Right atrium auricular region (tissue), 2 donors: Measurements from ENCODE around the gene PTGER1. TPM values are rescaled to one million over a fixed set of nuclear protein-coding genes. Genes with fewer than 3 reads are reported as not detected.
A peak's percentile ranks its signal among the peaks of the same experiment; 100 is the strongest.

Experiments
- DNase-seq: peaks from one replicate; pipeline ENCODE4 v3.0.0-alpha.2; 2019; ENCODE audit warnings: low spot score
- H3K27ac ChIP-seq, 2 donors: fragments of 200-600 bp; sonication (generic); 1 replicate in 1 of 2; 2 replicates in 1 of 2; pipeline ENCODE4 v1.5.1; 2016 to 2019
- H3K27me3 ChIP-seq, 2 donors: fragments of 200-600 bp; sonication (generic); one replicate each; pipeline versions ENCODE4 v1.5.1 to v1.6.0; 2017 to 2019
- H3K36me3 ChIP-seq: fragments of 200-600 bp; sonication (generic); one replicate; pipeline ENCODE4 v1.5.1; 2016
- H3K4me1 ChIP-seq, 2 donors: fragments of 200-600 bp; sonication (generic); one replicate each; pipeline versions ENCODE4 v1.5.1 to v1.6.0; 2017 to 2019
- H3K4me3 ChIP-seq, 2 donors: fragments of 200-600 bp; sonication (generic); 1 replicate in 1 of 2; 2 replicates in 1 of 2; pipeline ENCODE4 v1.5.1; 2017 to 2019; ENCODE audit warnings: mild to moderate bottlenecking in 1 of 2, moderate library complexity in 1 of 2
- H3K9me3 ChIP-seq, 2 donors: fragments of 200-600 bp; sonication (generic); one replicate each; pipeline ENCODE4 v1.5.1; 2019
- CTCF ChIP-seq, 2 donors: fragments of 200-600 bp; sonication (generic); IDR thresholded peaks; one replicate each; pipeline ENCODE4 v1.5.1; 2019; ENCODE audit warnings: antibody characterized with exemption in 2 of 2
- total RNA-seq, 2 donors: library from RNA; depleted of rRNA; stranded (reverse); fragments of >200 nt; gene quantifications; one replicate each; pipeline ENCODE4 v1.1.0, GENCODE V29; 2016

Gene PTGER1
- total RNA-seq, 2 donors from 2014 or later, result not detected

DNA sequence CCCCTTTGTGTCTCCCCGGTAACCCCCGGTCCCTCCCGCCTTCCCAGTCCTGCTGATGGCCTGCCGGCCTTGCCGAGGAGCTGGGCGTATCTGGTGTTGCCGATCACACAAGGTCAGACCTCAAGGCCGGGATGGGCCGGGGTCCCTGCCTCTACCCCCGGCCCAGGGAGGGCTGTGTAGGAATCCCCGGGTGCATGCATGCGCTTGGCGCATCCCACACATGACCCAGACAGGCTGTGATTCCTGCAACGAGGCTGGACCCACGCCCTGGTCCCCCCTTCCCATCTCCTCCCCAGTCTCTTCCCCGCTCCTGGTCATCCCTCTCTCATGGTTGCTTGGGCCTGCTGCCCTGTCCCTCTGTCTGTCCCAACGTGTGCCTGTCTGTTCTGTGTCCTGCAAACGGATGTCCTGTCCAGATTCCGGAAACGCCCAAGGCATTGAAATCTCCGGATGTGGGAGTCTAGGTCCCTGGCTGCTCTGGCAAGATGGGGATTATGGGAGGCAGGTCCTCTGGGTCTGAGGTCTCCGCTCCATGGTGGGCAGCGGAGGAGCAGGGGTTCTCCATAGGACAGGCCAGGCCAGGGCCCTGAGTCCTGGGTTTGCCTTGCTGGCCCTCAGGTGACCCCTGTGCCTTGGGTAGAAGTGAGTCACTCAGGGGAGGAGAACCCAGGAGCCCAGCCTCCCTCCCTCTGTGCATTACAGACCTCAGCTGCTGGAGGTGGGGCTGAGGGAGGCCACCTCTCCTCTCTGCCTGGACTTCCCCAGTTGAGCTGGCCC is 40.4 kb downstream of the PTGER1 start:
- peak; percentile 85 for DNase-seq
- peaks cover 0 to 66% of the 10 kb centered on the region in 2 donors for H3K4me1 ChIP-seq
- H3K9me3 ChIP-seq, result no peaks in the 10 kb centered on the region
- H3K27ac ChIP-seq, result peak overlapping the region; percentile 91 to 92
- H3K36me3 ChIP-seq, result no peaks in the 10 kb centered on the region
- H3K4me3 ChIP-seq, result peak overlapping the region; percentile 78 to 93
- TF ChIP-seq CTCF (IDR thresholded peaks at IDR 0.05), result no peak
- no peaks in the 10 kb centered on the region for H3K27me3 ChIP-seq

- H3K4me1 ChIP-seq, result peaks cover 0 to 57% of the 10 kb centered on the region in 2 donors
- no peaks in the 10 kb centered on the region for H3K27me3 ChIP-seq
- no peak for DNase-seq
- H3K4me3 ChIP-seq, result peak overlapping the region; percentile 78 to 93
- no peaks in the 10 kb centered on the region for H3K36me3 ChIP-seq
- H3K9me3 ChIP-seq, result no peaks in the 10 kb centered on the region
- TF ChIP-seq CTCF (IDR thresholded peaks at IDR 0.05), result no peak
- H3K27ac ChIP-seq, result peak overlapping the region; percentile 91 to 92
Observed at GRCh38 chr19:14433554-14434501, 41.3 kb downstream of the PTGER1 start.

GRCh38 chr19:14432791-14433553 is 42.2 kb downstream of the PTGER1 start, which contains the start of gene PKN1:
TSS of gene PKN1 (plus strand) at chr19:14433306. CDS start at chr19:14433522, 216 bp downstream.
- Histone ChIP-seq H3K4me1 (peaks cover 0 to 53% of the 10 kb centered on the region in 2 donors), H3K27me3 (no peaks in the 10 kb centered on the region), H3K36me3 (no peaks in the 10 kb centered on the region), H3K27ac (peak within 1 kb of the TSS; percentile 91 to 92), H3K4me3 (peak within 1 kb of the TSS; percentile 78 to 93), H3K9me3 (no peaks in the 10 kb centered on the region)
- DNase-seq, result no peak
- TF ChIP-seq CTCF (IDR thresholded peaks at IDR 0.05), result no peak

GRCh38 chr19:14430712-14431111 is 44.4 kb downstream of the PTGER1 start:
- no peak for TF ChIP-seq CTCF (IDR thresholded peaks at IDR 0.05)
- Histone ChIP-seq H3K27ac (no peak overlapping the region), H3K4me1 (peaks cover 0 to 34% of the 10 kb centered on the region in 2 donors), H3K9me3 (no peaks in the 10 kb centered on the region), H3K27me3 (no peaks in the 10 kb centered on the region), H3K36me3 (no peaks in the 10 kb centered on the region), H3K4me3 (no peak overlapping the region)
- no peak for DNase-seq

DNA sequence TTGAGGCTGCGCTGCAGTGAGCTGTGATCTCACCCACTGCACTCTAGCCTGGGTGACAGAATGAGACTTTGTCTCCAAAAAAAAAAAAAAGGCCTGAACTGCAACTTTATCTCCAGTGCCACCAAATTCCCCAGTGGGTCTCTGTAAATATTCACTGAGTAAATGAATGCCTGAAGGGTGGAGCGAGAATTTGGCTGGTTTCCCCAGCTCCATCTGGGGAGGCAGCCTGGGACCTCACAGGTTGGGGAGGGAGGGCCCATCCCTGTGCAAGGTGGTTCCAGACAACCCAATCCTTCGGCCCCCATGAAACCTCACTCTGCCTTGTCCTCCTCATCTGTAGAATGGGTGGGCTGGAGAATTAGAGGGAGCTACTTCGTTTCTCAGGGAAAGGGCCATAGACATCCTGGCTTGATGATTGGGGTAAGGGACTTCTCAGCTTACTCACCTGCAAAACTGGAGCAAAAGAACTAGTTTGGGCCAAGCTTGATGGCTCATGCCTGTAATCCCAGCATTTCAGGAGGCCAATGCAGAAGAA is 46.2 kb downstream of the PTGER1 start:
- H3K36me3 ChIP-seq, result no peaks in the 10 kb centered on the region
- H3K27ac ChIP-seq, result no peak overlapping the region
- TF ChIP-seq CTCF (IDR thresholded peaks at IDR 0.05), result no peak
- H3K4me1 ChIP-seq, result peaks cover 0 to 16% of the 10 kb centered on the region in 2 donors
- DNase-seq, result no peak
- no peaks in the 10 kb centered on the region for H3K9me3 ChIP-seq
- no peak overlapping the region for H3K4me3 ChIP-seq
- H3K27me3 ChIP-seq, result no peaks in the 10 kb centered on the region
